Mucosa of gallbladder (tissue), 1 donor: ENCODE measurements around the gene ARHGAP45. TPM values are rescaled to one million over a fixed set of nuclear protein-coding genes. Genes with fewer than 3 reads are reported as not detected.

Experiments
- DNase-seq: peaks from one replicate; pipeline ENCODE4 v3.0.0-alpha.2; 2020; ENCODE audit warnings: low spot score
- total RNA-seq: library from RNA; stranded (reverse); gene quantifications from one replicate; pipeline ENCODE4 v1.2.1, GENCODE V29; 2021
- donor health status: DM: no; HTN: no; CAD: no.

The ARHGAP45 gene
- total RNA-seq, 1 donor from 2014 or later = 42.4 TPM

DNA sequence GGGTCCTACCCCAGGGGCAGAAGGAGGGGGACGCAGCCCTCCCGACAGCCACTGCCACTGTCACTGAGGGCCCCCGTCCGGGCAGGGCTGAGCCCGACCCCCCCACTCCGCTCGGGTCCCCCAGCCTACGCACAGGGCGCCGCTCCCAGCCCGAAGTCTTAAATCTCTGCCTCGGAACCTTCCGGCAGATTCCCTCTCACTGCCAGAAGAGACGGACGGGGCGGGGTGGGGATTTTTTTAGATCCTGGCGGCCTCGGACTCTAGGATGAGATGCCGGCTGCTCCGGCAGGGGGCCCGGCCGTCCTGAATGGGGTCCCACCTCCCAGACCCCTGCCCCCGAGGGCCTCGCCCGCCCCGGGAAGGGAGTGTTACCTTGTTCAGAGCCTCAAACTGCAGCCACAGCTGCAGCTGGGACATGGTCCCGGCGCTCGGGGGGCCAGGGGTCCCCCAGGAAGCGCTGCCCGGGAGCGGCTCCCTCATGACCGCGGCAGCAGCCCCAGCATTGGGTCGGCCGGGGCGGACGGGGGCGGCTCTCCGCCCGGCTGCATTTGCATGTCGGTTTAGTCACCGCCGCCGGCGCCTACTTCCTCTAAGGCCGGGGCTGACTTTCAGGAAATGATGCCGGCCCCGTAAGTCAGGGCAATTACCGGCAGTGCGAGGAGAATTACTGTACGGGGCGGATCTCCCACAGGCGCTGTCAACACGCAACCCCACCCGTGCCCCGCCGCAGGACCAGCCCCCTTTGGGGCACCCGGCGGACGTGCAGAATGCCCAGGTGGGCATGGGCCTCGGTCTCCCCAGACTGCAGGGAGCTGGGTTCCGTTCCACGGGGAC lies 65.0 kb downstream of the ARHGAP45 start:
- DNase-seq = peak; percentile 83

DNA sequence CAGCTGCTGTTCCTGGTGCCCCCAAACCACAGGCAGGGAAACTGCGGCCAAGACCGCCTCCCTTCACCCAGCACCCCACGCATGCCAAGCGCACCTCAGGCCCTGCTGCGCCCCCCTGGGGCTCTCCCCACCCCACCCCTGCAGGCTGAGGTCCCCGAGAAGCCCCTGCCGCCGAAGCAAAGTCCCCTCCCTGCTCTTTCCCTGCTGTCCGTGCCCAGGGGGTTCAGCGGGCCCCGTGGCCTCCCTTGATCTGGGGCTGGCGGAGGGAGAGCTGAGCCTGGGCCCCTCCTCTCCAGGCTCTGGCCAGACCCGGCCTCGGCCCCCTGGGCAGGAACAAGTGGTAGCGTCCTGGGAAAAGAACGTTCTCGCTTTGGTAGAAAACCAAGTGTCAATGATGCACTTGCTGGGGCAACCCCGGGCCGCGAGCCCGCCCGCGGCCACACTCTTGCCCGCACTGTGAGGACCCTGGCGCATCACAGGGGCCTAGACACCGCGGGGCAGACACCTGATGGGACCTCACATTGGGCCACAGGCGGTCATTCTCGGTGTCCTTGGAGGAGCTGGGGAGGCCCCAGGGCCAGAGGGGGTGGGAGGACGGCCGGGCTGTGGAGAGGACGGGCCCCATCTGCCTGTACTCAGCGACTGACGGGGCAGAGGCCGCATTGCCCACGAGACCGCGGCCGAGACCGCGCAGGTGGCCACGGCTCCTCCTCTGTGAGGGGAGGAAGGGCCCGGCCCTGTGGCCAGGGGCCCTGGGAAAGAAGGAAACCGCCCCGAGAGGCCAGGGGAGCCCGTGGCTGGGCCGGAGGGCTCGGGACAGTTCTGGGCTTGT lies 65.8 kb downstream of the ARHGAP45 start:
- no peak for DNase-seq

DNA sequence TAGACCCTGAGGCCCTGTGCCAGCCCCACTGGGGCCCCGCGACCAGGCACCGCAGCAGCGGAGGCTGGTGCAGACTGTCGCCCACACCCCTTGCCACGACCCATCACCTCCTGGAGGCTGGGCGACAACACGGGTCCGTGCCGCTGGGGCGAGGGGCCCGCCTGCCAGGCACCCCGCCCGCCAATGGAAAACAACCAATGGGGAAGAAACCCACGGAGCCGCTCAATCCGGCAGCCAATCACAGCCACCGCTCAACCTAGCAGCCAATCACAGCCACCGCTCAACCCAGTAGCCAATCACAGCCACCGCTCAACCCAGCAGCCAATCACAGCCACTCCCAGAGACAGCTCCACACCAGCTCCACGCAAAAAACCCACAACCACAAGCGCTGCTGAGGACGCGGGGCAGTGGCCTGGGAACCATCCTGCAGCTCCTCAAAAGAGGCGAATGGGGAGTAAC lies 66.5 kb downstream of the ARHGAP45 start:
- peak; percentile 50 for DNase-seq

DNA sequence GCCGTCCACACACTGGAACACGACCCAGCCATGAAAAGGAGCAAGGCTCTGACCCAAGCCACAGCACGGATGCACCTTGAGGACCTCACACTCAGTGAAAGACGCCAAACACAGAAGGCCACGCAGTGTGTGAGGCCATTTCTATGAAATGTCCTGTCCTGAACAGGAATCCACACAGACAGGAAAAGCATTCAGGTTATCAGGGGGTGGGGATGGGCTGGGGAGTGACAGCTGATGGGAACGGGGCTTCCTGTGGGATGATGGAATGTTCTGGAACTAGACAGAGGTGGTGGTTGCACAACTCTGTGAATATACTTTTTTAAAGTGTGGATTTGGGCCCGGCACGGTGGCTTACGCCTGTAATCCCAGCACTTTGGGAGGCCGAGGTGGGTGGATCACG lies 67.5 kb downstream of the ARHGAP45 start:
- DNase-seq = no peak

DNA sequence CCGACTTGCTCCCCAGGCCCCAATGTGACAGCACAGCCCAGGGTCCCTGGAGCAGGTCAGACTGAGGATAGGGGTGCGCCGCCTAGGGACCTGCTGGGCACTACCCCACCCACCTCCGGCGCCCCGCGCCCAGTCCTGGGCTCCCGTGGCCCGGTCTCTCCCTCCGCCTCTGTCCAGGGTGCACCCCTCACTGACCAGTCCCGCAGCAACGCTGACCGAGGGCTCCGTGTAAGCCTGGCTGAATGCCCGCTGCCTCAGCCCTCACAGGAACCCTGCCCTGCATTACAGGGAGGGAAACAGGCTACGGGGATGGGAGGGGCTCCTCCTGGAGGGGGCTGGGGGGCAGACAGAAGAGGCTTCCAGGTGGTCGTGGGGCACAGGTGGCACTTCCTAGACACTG lies 68.5 kb downstream of the ARHGAP45 start:
- DNase-seq = no peak

DNA sequence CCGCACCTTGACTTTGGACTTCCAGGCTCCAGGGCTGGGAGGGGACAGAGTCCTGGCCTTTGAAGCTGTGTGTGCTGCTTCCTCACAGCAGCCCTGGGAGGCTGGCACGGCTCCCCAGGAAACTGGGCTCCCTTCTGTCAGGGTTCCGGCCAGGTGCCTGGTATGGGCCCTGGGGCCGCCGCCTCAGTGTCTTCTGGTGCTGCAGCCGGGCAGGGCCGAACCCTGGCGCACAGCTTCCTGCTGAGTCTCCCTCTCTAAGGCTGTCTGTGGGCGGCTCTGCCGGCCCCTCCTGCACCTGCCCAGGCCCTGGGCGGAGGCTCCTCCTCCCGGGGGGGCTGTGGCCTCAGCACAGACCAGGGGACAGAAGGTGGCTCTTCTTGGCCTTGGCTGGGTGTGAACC lies 69.2 kb downstream of the ARHGAP45 start:
- DNase-seq = peak; percentile 61

Other genes with a start within 250 kb of the ARHGAP45 start
- 0.20 TPM for gene PLPPR3, start 245.2 kb upstream of the ARHGAP45 start, total RNA-seq
- not detected for gene AZU1, start 239.3 kb upstream of the ARHGAP45 start, total RNA-seq
- not detected for gene PRTN3, start 226.2 kb upstream of the ARHGAP45 start, total RNA-seq
- not detected for gene ELANE, start 214.9 kb upstream of the ARHGAP45 start, total RNA-seq
- 133 TPM for gene CFD, start 207.5 kb upstream of the ARHGAP45 start, total RNA-seq
- 66.9 TPM for gene MED16, start 174.0 kb upstream of the ARHGAP45 start, total RNA-seq
- not detected for gene RNU6-9, start 173.7 kb upstream of the ARHGAP45 start, total RNA-seq
- 47.5 TPM for gene R3HDM4, start 153.9 kb upstream of the ARHGAP45 start, total RNA-seq
- gene KISS1R, start 149.8 kb upstream of the ARHGAP45 start, total RNA-seq = 0.17 TPM
- 7.0 TPM for gene ARID3A, start 141.1 kb upstream of the ARHGAP45 start, total RNA-seq
- gene WDR18, start 82.8 kb upstream of the ARHGAP45 start, total RNA-seq = 52.5 TPM
- gene GRIN3B, start 66.7 kb upstream of the ARHGAP45 start, total RNA-seq = 0.06 TPM
- 182 TPM for gene TMEM259, start 46.0 kb upstream of the ARHGAP45 start, total RNA-seq
- gene RNU6-2, start 45.6 kb upstream of the ARHGAP45 start, total RNA-seq = not detected
- 104 TPM for gene CNN2, start 40.6 kb upstream of the ARHGAP45 start, total RNA-seq
- gene ABCA7, start 27.1 kb upstream of the ARHGAP45 start, total RNA-seq = 49.0 TPM
- 137 TPM for gene POLR2E, start 28.2 kb downstream of the ARHGAP45 start, total RNA-seq
- 294 TPM for gene GPX4, start 36.8 kb downstream of the ARHGAP45 start, total RNA-seq
- 64.1 TPM for gene SBNO2, start 107.1 kb downstream of the ARHGAP45 start, total RNA-seq
- 72.2 TPM for gene STK11, start 138.6 kb downstream of the ARHGAP45 start, total RNA-seq
- 1.1 TPM for gene CBARP, start 170.8 kb downstream of the ARHGAP45 start, total RNA-seq
- 213 TPM for gene ATP5F1D, start 174.6 kb downstream of the ARHGAP45 start, total RNA-seq
- 127 TPM for gene MIDN, start 181.4 kb downstream of the ARHGAP45 start, total RNA-seq
- gene CIRBP, start 202.2 kb downstream of the ARHGAP45 start, total RNA-seq = 382 TPM
- 57.6 TPM for gene FAM174C, start 208.4 kb downstream of the ARHGAP45 start, total RNA-seq
- gene EFNA2, start 218.7 kb downstream of the ARHGAP45 start, total RNA-seq = 8.4 TPM